ENCODE results near the gene SLC12A5.

The SLC12A5 gene

DNA sequence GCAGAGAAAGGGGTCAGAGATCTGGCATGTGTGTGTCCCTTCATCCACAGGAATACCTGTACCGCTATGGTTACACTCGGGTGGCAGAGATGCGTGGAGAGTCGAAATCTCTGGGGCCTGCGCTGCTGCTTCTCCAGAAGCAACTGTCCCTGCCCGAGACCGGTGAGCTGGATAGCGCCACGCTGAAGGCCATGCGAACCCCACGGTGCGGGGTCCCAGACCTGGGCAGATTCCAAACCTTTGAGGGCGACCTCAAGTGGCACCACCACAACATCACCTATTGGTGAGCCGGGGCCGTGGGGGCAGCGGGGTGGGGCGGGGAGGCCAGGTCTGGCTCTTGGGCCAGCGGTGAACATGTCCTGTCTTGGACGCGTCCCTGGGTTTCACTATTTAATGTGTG, 19.2 kb upstream of the SLC12A5 start:
- Histone ChIP-seq H3K4me1 (ENCODE audit: control insufficient read depth, insufficient read depth, low read length) (peaks cover 11% of the 10 kb centered on the region), H3K27me3 (ENCODE audit: control insufficient read depth, insufficient read depth, low read length) (peaks cover 89% of the 10 kb centered on the region), H3K9ac (ENCODE audit: low read depth, low read length) (no peak overlapping the region), H3K36me3 (ENCODE audit: insufficient read depth, low read length) (no peaks in the 10 kb centered on the region), H3K4me3 (ENCODE audit: low read length) (no peak overlapping the region), H3K9me3 (replicated peaks; ENCODE audit: low read length) (peaks cover 3% of the 10 kb centered on the region), H3K4me2 (ENCODE audit: low read length) (peak overlapping the region; percentile 33)

DNA sequence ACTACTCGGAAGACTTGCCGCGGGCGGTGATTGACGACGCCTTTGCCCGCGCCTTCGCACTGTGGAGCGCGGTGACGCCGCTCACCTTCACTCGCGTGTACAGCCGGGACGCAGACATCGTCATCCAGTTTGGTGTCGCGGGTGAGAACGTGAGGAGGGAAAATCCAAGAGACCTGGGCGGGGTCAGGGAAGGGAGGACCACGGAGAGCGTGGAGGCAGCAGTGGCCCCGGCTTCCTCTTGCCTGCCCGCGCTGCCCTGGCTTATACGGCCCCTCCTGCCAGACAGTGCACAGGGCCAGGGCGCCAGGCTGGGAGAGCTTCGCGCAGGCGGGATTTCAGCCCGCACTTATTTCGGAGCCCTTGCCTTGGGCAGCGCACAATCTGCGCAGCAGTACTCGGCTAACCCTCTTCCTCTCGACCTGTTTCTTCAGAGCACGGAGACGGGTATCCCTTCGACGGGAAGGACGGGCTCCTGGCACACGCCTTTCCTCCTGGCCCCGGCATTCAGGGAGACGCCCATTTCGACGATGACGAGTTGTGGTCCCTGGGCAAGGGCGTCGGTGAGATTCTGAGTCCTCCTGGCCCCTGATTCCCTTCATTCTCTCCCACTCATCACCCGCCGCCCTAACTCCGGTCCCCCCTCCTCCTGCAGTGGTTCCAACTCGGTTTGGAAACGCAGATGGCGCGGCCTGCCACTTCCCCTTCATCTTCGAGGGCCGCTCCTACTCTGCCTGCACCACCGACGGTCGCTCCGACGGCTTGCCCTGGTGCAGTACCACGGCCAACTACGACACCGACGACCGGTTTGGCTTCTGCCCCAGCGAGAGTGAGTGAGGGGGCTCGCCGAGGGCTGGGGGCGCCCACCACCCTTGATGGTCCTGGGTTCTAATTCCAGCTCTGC, 18.3 kb upstream of the SLC12A5 start:
- H3K36me3 ChIP-seq (ENCODE audit: insufficient read depth, low read length), result no peaks in the 10 kb centered on the region
- H3K4me2 ChIP-seq (ENCODE audit: low read length), result peak overlapping the region; percentile 33
- peaks cover 11% of the 10 kb centered on the region for H3K4me1 ChIP-seq (ENCODE audit: control insufficient read depth, insufficient read depth, low read length)
- H3K27me3 ChIP-seq (ENCODE audit: control insufficient read depth, insufficient read depth, low read length), result peaks cover 87% of the 10 kb centered on the region
- no peak overlapping the region for H3K9ac ChIP-seq (ENCODE audit: low read depth, low read length)
- no peak overlapping the region for H3K4me3 ChIP-seq (ENCODE audit: low read length)
- H3K9me3 ChIP-seq (replicated peaks; ENCODE audit: low read length), result peaks cover 3% of the 10 kb centered on the region

DNA sequence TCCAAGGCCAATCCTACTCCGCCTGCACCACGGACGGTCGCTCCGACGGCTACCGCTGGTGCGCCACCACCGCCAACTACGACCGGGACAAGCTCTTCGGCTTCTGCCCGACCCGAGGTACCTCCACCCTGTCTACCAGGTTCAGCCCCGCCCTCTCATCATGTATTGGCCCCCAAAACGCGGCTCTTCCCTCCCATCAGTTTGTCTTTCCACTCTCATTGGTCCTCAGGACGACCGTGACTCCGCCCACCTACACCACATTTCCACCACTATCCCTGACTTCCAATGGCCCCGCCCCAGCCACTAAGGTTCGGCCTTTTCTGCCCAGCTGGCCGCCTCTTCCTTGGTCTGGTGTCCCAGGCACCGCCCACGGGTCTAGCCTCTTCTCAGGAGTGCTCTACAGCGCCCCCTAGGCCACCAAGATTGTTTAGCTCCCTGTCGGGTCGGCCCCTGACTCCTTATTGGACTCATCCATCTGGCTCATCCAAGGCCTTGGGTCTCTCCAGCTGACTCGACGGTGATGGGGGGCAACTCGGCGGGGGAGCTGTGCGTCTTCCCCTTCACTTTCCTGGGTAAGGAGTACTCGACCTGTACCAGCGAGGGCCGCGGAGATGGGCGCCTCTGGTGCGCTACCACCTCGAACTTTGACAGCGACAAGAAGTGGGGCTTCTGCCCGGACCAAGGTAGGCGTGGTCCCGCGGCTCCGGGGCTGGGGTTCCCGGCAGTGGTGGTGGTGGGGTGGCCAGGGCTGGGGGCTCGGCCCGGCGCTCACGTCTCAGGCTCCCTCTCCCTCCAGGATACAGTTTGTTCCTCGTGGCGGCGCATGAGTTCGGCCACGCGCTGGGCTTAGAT, 17.2 kb upstream of the SLC12A5 start:
- H3K9me3 ChIP-seq (replicated peaks; ENCODE audit: low read length), result peaks cover 3% of the 10 kb centered on the region
- H3K4me1 ChIP-seq (ENCODE audit: control insufficient read depth, insufficient read depth, low read length), result peaks cover 11% of the 10 kb centered on the region
- H3K36me3 ChIP-seq (ENCODE audit: insufficient read depth, low read length), result no peaks in the 10 kb centered on the region
- H3K4me2 ChIP-seq (ENCODE audit: low read length), result no peak overlapping the region
- no peak overlapping the region for H3K4me3 ChIP-seq (ENCODE audit: low read length)
- H3K27me3 ChIP-seq (ENCODE audit: control insufficient read depth, insufficient read depth, low read length), result peaks cover 84% of the 10 kb centered on the region
- no peak overlapping the region for H3K9ac ChIP-seq (ENCODE audit: low read depth, low read length)

DNA sequence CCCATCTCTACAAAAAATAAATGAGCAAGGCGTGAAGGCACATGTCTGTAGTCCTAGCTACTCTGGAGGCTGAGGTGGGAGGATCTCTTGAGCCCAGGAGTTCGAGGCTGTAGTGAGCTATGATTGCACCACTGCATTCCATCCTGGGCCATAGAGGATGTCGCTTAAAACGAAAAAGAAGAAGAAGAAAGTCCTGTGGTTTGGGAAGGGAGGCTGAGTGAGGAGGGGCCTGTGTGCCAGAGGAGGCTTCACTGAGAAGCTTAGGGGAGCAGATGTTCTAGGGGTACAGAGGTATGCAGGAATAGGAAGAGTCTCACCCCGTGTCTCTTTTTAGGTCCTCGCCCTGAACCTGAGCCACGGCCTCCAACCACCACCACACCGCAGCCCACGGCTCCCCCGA, 16.1 kb upstream of the SLC12A5 start:
- Histone ChIP-seq H3K4me2 (ENCODE audit: low read length) (no peak overlapping the region), H3K36me3 (ENCODE audit: insufficient read depth, low read length) (no peaks in the 10 kb centered on the region), H3K9ac (ENCODE audit: low read depth, low read length) (no peak overlapping the region), H3K4me1 (ENCODE audit: control insufficient read depth, insufficient read depth, low read length) (peaks cover 11% of the 10 kb centered on the region), H3K27me3 (ENCODE audit: control insufficient read depth, insufficient read depth, low read length) (peaks cover 79% of the 10 kb centered on the region), H3K9me3 (replicated peaks; ENCODE audit: low read length) (peaks cover 3% of the 10 kb centered on the region), H3K4me3 (ENCODE audit: low read length) (no peak overlapping the region)

DNA sequence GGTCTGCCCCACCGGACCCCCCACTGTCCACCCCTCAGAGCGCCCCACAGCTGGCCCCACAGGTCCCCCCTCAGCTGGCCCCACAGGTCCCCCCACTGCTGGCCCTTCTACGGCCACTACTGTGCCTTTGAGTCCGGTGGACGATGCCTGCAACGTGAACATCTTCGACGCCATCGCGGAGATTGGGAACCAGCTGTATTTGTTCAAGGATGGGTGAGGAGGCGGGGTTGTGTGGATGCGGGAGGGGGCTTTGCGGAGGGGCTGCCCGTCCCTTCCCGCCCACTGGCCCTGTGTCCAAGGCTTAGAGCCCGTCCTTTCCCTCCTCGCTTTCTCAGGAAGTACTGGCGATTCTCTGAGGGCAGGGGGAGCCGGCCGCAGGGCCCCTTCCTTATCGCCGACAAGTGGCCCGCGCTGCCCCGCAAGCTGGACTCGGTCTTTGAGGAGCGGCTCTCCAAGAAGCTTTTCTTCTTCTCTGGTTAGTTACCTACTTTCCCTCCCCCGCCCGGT, 15.6 kb upstream of the SLC12A5 start:
- peaks cover 3% of the 10 kb centered on the region for H3K9me3 ChIP-seq (replicated peaks; ENCODE audit: low read length)
- H3K36me3 ChIP-seq (ENCODE audit: insufficient read depth, low read length), result no peaks in the 10 kb centered on the region
- H3K4me1 ChIP-seq (ENCODE audit: control insufficient read depth, insufficient read depth, low read length), result peaks cover 7% of the 10 kb centered on the region
- peaks cover 79% of the 10 kb centered on the region for H3K27me3 ChIP-seq (ENCODE audit: control insufficient read depth, insufficient read depth, low read length)
- no peak overlapping the region for H3K4me3 ChIP-seq (ENCODE audit: low read length)
- no peak overlapping the region for H3K4me2 ChIP-seq (ENCODE audit: low read length)
- no peak overlapping the region for H3K9ac ChIP-seq (ENCODE audit: low read depth, low read length)

DNA sequence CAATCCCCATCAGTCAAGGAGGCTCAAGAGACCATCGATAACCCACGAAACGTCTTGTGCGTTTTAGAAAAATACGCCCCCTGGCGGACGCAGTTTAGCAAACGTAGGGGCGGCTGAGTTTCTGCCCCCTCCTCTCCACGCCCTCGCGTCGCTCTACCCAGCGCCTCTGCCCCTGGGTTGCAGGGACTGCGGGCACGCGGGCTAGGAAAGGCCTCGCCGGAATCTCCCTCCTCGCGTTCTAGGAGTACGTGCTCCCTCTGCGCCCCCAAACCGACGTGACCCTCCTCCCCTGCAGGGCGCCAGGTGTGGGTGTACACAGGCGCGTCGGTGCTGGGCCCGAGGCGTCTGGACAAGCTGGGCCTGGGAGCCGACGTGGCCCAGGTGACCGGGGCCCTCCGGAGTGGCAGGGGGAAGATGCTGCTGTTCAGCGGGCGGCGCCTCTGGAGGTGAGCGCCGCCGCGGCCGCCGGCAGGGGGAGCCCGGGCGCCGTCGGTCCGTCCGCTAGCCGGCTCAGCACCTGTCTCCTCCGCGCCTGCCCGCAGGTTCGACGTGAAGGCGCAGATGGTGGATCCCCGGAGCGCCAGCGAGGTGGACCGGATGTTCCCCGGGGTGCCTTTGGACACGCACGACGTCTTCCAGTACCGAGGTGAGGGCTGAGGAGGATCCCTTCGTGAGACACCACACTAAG, 15.0 kb upstream of the SLC12A5 start:
- Histone ChIP-seq H3K4me3 (ENCODE audit: low read length) (no peak overlapping the region), H3K4me2 (ENCODE audit: low read length) (peak overlapping the region; percentile 47), H3K9me3 (replicated peaks; ENCODE audit: low read length) (peaks cover 3% of the 10 kb centered on the region), H3K27me3 (ENCODE audit: control insufficient read depth, insufficient read depth, low read length) (peaks cover 79% of the 10 kb centered on the region), H3K9ac (ENCODE audit: low read depth, low read length) (no peak overlapping the region), H3K4me1 (ENCODE audit: control insufficient read depth, insufficient read depth, low read length) (peaks cover 3% of the 10 kb centered on the region), H3K36me3 (ENCODE audit: insufficient read depth, low read length) (no peaks in the 10 kb centered on the region)

DNA sequence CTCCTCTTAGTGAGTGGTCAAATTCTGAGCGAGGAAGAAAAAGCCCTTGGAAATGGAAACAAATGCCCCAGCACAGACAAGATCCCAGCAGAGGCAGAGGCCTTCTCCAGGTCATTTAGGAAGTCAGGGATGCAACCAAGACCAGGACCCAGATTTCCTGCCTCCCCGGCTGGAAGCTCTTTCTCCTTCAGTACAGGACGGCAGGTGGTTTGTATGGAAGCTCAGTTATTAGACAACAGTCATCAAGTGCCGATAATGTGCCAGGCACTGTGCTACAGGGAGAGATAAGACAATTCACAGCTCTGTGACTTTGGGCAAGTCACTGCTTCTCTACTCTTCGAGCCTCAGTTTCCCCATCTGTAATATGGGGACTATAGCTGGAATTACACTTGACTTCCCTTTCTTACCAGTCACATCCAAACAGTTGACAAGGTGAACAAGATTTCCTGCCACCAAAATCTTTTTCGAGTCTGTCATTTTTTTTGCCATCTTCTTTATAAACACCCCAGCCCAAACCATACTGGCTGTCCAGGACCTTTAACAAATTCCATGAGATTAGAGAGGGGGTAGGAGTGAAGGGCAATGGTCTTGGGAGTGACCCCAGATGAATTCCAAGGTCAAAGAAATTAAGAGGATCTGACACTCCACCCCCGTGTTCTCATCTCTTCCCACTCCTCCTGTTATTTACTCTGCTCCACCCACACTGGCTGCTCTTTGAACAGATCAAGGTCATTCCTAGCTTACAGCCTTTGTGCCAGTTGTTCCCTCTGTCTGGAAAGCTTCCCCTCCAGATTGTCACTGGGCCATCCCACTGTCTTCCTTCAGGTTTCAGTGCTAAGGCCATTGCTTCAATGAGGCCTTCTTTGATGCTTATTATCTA, 14.3 kb upstream of the SLC12A5 start:
- peaks cover 3% of the 10 kb centered on the region for H3K9me3 ChIP-seq (replicated peaks; ENCODE audit: low read length)
- no peaks in the 10 kb centered on the region for H3K36me3 ChIP-seq (ENCODE audit: insufficient read depth, low read length)
- H3K27me3 ChIP-seq (ENCODE audit: control insufficient read depth, insufficient read depth, low read length), result peaks cover 77% of the 10 kb centered on the region

DNA sequence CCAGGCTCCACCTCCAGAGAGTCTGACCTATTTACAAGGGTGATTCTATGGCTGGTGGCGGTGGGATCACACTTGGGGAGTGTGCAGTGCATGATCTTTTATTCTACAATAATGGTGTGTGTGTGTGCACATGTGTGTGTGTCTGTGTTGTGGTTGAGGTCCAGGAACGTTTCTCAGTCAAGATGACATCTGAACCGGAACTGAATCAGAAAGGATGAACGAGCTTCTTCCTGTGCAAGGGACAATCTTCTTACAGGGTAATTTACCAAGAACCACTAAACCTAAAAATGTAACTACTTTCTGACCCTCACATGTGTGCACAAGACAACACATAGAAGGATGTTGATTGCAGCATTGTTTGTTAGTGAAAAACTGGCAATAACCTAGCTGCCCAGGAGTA, 11.7 kb upstream of the SLC12A5 start:
- H3K4me1 ChIP-seq (ENCODE audit: control insufficient read depth, insufficient read depth, low read length), result peaks cover 6% of the 10 kb centered on the region
- no peaks in the 10 kb centered on the region for H3K36me3 ChIP-seq (ENCODE audit: insufficient read depth, low read length)
- no peak overlapping the region for H3K4me3 ChIP-seq (ENCODE audit: low read length)
- no peak overlapping the region for H3K4me2 ChIP-seq (ENCODE audit: low read length)
- H3K9me3 ChIP-seq (replicated peaks; ENCODE audit: low read length), result no peaks in the 10 kb centered on the region
- peaks cover 68% of the 10 kb centered on the region for H3K27me3 ChIP-seq (ENCODE audit: control insufficient read depth, insufficient read depth, low read length)
- H3K9ac ChIP-seq (ENCODE audit: low read depth, low read length), result no peak overlapping the region

More for the DNA sequence above, 14.3 kb upstream of the SLC12A5 start:
- Histone ChIP-seq H3K4me3 (ENCODE audit: low read length) (no peak overlapping the region), H3K4me2 (ENCODE audit: low read length) (no peak overlapping the region), H3K9ac (ENCODE audit: low read depth, low read length) (no peak overlapping the region), H3K4me1 (ENCODE audit: control insufficient read depth, insufficient read depth, low read length) (peaks cover 3% of the 10 kb centered on the region)

DNA sequence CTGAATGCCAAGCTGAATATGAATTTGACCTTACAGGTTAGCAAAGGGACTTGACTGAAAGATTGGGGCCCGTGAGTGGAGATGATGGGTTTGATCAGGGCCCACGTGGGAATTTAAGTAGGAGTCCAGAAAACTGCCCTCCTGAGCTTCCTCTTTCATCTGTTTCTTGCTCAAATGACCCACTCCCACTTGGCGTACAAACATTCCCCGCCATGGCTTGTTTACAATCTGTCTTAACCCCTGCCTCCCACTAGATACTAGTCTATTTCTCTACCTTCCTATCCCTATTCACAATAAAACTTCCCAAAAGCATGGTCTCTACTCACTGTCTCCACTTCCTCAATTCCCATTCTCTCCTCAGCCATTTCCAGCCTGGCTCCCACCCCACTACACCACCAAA, 10.9 kb upstream of the SLC12A5 start:
- no peak overlapping the region for H3K4me2 ChIP-seq (ENCODE audit: low read length)
- H3K4me1 ChIP-seq (ENCODE audit: control insufficient read depth, insufficient read depth, low read length), result peaks cover 10% of the 10 kb centered on the region
- H3K9me3 ChIP-seq (replicated peaks; ENCODE audit: low read length), result no peaks in the 10 kb centered on the region
- no peaks in the 10 kb centered on the region for H3K36me3 ChIP-seq (ENCODE audit: insufficient read depth, low read length)
- peaks cover 69% of the 10 kb centered on the region for H3K27me3 ChIP-seq (ENCODE audit: control insufficient read depth, insufficient read depth, low read length)
- H3K4me3 ChIP-seq (ENCODE audit: low read length), result no peak overlapping the region
- no peak overlapping the region for H3K9ac ChIP-seq (ENCODE audit: low read depth, low read length)

DNA sequence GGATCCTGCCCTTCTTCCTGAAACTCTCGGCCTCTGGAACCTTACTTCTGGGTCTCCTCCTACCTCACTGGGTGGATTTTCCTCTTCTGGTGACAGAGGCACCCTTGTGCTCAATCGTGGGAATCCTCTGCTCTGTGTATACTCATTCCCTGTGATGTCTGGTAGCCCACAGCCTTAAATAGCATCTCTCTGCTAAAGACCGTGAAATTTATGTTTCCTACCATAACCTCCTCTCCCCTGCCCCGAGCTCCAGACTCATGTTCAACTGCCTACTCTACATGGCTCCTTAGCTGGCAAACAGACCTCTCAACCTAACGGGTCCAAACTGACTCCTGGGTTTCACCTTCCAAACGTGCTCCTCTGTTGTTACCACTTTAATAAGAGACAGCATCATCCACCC, 10.4 kb upstream of the SLC12A5 start:
- no peaks in the 10 kb centered on the region for H3K9me3 ChIP-seq (replicated peaks; ENCODE audit: low read length)
- no peak overlapping the region for H3K4me3 ChIP-seq (ENCODE audit: low read length)
- no peaks in the 10 kb centered on the region for H3K36me3 ChIP-seq (ENCODE audit: insufficient read depth, low read length)
- peaks cover 10% of the 10 kb centered on the region for H3K4me1 ChIP-seq (ENCODE audit: control insufficient read depth, insufficient read depth, low read length)
- no peak overlapping the region for H3K9ac ChIP-seq (ENCODE audit: low read depth, low read length)
- peaks cover 70% of the 10 kb centered on the region for H3K27me3 ChIP-seq (ENCODE audit: control insufficient read depth, insufficient read depth, low read length)
- no peak overlapping the region for H3K4me2 ChIP-seq (ENCODE audit: low read length)
